HG03060 (cell line): ENCODE measurements around the gene CNTN2.

Experiments used
- ATAC-seq: cut with Tn5 transposase; IDR thresholded peaks from one replicate; pipeline ENCODE4 v1.9.1; 2021; ENCODE audit warnings: low read depth, moderate number of reproducible peaks; ENCODE audit not compliant: unreplicated experiment

The CNTN2 gene

GRCh38 chr1:205020466-205020865 lies 22.5 kb upstream of the CNTN2 start:
- no peak for ATAC-seq

DNA sequence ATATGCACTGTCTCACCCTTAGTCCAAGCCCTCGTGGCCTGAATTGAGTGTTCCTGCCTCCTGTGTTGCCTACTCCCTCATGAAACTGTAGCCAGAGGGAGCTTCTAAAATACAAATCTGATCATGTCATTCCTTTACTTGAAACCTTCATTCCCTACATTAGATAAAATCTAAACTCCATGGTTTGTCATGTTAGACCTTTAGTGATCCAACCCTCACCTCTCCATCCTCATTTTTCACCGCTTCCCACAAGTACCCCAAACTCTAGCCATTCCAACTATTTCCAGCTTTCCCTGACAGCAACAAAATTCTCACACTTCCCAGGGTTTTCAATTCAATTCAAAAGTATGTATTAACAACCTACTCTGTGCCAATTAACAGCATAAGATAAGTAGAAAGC lies 18.3 kb upstream of the CNTN2 start:
- no peak for ATAC-seq

DNA sequence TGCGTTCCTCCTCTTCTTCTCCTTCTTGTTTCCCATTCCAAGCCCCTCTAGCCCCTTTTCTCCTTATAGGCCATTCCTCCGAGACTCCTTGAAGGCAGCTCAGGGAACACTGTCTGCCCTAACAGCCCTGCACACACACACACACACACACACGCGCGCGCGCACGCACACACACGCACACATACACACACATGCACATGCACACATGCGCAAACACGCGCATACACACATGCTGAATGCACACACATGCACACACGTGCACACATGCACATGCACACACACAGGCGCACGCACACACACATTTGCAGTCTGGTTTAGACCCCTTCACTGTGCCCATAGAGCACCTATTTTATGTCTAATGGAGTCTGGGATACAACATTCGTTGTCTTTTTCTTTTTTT lies 17.8 kb upstream of the CNTN2 start:
- no peak for ATAC-seq

- no peak for ATAC-seq
Observed at GRCh38 chr1:205026181-205026580, 16.8 kb upstream of the CNTN2 start.

DNA sequence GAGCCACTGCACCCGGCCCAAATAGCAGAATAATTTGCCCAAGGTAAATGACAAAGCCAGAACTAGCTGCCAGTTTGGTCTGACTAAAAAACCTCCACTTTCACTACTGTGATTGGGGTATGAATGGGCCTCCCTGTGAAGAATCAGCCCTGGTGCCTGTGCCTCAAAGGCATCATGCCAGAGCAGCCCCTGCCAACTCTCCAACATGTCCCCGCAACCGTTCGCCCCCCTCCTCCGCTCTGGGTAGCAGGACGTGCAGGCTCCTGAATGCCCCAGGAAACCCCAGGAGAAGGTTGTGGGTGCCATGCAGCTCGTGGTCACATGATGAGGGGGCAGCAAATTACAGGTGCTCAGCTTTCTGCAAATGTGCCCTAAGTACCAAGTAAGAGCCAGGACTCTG lies 14.6 kb upstream of the CNTN2 start:
- no peak for ATAC-seq

GRCh38 chr1:205028924-205029323 lies 14.1 kb upstream of the CNTN2 start:
- ATAC-seq, result no peak

- ATAC-seq, result no peak
Observed at GRCh38 chr1:205030241-205030640, 12.8 kb upstream of the CNTN2 start.

DNA sequence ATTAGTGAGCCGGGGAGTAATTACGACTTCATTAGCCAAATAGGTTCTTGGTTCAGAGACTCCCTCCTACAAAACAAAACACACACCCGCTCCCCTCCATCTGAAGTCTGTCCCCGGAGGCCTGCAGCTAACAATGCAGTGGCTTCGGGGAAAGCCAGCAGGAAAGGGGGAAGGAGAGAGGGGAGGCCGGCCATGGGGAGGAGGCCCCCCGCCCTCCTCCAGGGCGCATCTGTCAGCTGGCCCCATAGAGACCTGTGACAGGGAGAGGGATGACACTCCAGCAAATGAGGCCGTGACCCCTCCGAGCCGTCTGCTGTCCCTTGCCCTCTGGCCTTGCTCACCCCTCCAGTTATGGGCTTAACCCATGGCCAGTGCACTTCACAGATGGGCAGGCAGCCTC lies 12.1 kb upstream of the CNTN2 start:
- ATAC-seq, result no peak

- ATAC-seq, result no peak
Observed at GRCh38 chr1:205032508-205032907, 10.5 kb upstream of the CNTN2 start.

GRCh38 chr1:205037539-205037938 lies 5.5 kb upstream of the CNTN2 start:
- no peak for ATAC-seq

DNA sequence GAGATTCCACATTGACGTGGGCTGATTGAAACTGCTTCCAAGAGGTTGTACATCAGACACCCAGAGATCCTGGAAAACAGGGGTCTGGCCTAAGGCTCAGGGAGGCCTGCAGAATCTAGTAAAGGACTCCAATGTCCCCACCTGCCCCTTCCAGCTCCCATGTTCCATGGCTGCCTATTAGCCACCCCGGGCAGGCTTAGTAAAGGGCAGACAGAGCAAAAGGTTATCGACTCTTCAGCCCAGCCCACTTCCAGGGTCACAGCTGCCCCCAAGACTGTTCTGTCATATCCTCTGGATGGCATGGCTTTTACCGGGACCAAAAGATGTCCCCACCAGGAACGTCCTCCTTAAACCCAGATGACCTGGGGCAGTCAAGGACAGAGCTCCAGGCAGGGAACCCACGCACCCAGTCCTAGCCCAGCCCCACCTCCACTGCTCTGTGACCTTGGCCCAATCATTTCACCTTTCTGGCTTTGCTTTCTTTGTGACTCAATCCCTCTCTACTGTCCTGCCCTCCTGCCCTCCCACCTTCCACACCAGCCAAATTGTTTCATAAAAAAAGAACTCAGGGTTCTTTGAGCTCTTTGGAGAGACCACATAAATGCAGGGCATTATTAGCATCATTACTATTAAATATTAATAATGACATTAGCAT lies 4.8 kb upstream of the CNTN2 start:
- no peak for ATAC-seq

GRCh38 chr1:205041001-205041715 lies 1.9 kb upstream of the CNTN2 start:
- ATAC-seq, result no peak

DNA sequence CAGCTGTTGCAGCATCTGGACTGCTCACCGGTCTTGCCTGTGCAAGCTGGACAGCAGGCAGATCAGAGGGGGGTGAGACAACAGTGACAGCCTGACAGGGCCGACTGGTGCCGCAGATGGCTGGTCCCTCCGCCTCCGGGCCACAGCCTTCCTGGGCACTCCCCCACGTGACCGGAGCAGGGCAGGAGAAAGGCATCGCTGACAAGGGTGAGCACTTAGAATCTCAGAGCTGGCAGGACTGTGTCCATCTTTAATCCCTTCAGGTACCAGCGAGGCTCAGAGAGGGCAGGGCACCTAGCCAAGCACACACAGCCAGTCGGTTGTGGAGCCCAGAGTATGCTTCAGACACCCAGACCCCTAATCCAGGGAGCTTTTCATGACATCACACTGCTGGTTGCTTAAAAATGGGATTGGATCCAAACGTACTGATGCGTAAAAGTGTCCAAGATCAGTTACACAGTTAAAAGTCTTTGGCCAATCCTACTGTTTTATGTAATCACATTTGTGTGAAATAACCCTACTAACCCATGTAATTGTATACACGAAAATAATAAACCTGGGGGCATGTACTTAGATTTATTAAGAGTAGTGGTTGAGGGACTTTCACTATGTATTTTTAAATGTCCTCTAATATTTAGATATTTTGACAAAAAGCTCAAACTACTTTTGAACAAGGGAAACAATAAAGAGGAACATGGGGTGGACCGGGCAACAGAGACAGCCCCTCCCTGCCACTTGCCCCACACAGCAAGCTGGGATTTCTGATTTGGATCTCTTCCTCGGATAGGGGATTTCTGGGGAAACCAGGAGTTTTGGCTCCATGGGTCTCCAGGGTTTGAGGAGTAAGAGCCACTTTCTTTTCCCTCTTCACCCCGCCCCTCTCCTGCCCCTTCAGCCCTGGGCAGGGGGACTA lies 758 bp upstream of the CNTN2 start:
- ATAC-seq, result no peak

GRCh38 chr1:205043866-205044265 lies 854 bp downstream of the CNTN2 start:
- no peak for ATAC-seq

DNA sequence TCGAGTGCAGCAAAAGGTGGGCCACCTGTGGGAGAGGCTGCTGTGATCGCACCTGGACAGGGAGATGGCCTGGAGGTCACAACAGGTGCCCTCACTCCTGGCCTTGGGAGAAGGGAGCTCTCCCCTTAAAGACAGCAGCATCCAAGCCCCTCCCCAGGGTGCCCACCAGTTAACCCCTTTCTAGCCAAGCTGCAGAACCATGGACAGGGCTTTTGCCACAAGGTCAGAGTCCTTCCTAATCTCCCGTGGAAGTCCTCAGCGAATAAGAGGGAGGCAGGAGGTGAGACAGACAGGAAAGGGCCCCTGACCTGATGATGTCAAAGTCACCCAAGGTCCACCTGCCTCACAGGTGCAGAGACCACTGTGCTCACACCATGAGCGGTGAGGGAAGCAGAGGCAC lies 1.7 kb downstream of the CNTN2 start:
- no peak for ATAC-seq

DNA sequence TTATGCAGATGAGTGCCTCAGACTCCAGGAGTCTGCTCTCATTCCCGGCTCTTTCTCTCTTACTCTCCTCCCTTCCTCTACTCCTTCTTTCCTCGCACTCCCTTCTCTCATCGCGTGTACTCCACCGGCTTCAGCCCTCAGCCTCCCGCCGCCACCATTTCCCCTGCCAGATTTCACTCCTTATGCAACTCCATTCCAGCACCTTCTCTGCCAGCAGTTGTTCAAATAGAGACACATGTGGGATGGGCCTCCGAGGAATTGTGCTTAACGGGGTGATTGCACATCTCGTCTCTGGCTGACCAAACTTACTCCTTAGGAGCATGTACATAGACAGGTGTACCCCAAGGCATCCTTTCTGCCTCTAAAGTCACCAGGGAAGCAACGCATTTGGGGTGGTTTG lies 2.1 kb downstream of the CNTN2 start:
- no peak for ATAC-seq

DNA sequence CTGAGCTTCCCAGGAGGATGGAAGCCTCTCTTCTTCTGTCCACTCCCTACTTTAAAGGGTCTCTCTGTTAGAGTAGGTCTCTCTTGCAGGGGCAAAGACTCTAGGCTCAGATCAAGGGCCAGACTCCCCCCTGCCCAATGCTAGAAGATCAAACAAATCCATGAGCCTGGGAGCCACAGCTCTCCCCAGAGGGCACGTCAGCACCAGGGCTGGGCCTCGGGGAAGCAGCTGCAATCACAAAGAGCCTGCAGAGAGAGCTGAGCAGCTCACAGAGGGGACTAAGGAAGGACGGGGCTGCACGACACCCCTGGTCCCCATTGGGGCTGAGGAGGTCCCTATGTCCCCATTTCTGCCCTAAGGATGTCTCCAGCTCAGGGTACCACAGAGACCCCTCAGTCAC lies 3.9 kb downstream of the CNTN2 start:
- no peak for ATAC-seq

DNA sequence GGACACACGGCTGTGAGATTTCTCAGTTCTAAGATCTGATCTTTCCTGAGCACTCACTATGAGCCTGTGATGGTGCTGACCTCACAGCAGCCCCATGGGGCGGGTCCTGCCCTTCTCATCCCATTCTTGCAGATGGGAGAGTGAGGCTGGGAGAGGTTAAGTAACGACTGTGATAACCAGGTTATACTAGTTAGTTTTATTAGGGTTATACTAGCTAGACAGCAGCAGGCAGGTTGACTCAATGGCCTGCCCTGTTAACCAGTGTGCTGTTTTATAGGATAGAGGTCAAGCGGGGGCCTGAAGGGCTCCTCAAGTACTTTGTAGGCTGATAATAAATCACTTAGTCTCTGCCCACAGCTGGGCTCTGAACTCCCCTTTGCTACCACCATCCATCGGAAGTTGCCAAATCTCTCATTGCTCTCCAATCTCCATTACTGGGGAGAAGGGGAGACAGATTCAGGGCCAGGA lies 4.8 kb downstream of the CNTN2 start:
- ATAC-seq, result no peak

DNA sequence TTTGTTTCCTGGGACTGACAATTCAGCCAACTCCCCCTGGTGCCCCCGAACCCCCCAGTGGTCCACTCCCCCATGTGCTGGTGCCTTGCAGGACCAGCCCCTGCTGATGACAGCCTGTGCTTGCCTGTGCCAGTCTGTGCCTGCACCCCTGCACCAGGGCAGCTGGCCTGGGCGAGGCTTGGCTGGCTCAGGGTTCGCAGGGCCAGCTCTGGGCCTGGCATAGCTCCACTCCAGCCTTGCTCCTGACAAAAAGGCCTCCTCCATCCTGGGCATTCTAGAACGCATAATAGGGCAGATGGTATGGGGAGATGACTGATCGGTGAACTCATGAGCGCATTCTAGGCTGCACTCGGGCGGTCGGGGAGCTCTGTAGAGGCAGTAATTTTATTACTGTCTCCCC lies 5.4 kb downstream of the CNTN2 start:
- ATAC-seq, result no peak

DNA sequence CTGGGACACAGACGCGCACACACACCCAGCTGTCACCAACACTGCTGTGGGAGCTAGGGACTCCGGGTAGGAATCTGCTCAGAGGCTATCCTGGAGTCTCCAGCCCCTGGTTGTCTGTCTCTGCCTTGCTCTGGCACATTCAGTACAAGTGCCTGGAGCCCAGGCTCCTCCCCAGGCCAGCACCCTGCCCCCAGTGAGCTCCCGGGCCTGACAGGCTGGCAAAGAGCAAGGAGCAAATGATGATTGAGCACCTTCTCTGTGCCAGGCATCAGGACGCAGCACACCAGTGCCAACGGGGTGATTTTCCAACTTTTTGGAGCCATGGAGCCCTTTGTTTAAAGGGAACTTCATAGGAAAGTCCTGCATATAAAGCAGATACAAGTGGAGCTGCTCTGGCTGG lies 6.5 kb downstream of the CNTN2 start:
- ATAC-seq, result no peak

DNA sequence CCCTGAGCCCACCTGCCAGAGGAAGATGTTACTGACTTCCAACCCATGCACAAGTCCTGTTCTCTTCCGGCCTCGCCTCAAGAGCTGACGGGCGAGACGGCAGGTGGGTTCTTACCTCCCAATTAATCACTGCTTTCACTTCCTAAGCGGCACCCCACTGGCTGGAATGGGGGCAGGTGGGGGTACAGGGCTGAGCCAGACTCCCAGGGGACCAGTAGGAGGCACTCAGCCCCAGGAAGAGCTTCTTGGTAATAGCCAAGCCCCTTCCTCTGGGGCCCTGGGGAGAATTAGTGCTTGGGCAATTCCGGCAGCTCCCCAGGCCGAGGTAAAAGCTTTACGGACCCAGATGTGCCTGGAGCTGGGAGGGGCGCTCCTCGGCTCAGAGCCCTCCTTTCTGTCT lies 9.7 kb downstream of the CNTN2 start:
- no peak for ATAC-seq
